Endothelial cell of umbilical vein (primary cell): Measurements from ENCODE around the gene AFG1L.

Source experiments
- CTCF ChIP-seq, 2 donors: IDR thresholded peaks; 1 replicate in 1 of 2; 2 replicates in 1 of 2; pipeline ENCODE4 v1.5.1; 2011; ENCODE audit warnings: low read length in 2 of 2, mild to moderate bottlenecking in 2 of 2, moderate library complexity in 2 of 2, control low read depth in 1 of 2, inconsistent platforms in 1 of 2, low read depth in 1 of 2; ENCODE audit not compliant: insufficient read depth in 1 of 2; ENCODE audit errors: extremely low read depth in 1 of 2
- EZH2 ChIP-seq: IDR thresholded peaks from 2 replicates; pipeline ENCODE4 v1.6.1; 2012; ENCODE audit warnings: borderline replicate concordance, low read depth, mild to moderate bottlenecking, moderate library complexity, low read length, inconsistent platforms; ENCODE audit not compliant: severe bottlenecking
- JUN ChIP-seq: IDR thresholded peaks from 2 replicates; pipeline ENCODE4 v1.6.1; 2011; ENCODE audit warnings: borderline replicate concordance, low read depth; ENCODE audit not compliant: insufficient read length, insufficient read depth
- POLR2AphosphoS5 ChIP-seq: IDR thresholded peaks from 2 replicates; pipeline ENCODE4 v1.6.1; 2012; ENCODE audit warnings: low read depth, mild to moderate bottlenecking, control low read depth, low read length, moderate library complexity; ENCODE audit not compliant: insufficient read depth

- no peak for TF ChIP-seq EZH2
- TF ChIP-seq CTCF (IDR thresholded peaks at IDR 0.05; ENCODE audit: extremely low read depth in 1 of 2, insufficient read depth in 1 of 2, low read depth in 1 of 2, low read length in 2 of 2): no peak
- TF ChIP-seq POLR2AphosphoS5: no peak
- no peak for TF ChIP-seq JUN
These were observed 143.0 kb downstream of the AFG1L start for GRCh38 chr6:108437821-108438220.
